A549 (cell line): ENCODE measurements around the gene EFCAB8. TPM values are rescaled to one million over a fixed set of nuclear protein-coding genes. Genes with fewer than 3 reads are reported as not detected.

Experiments
- ATAC-seq, 2 experiments: fragments of 200-7000 bp in 1 of 2; fragments of >200 bp in 1 of 2; cut with Nextera tagmentation in 1 of 2; cut with Tn5 transposase in 1 of 2; 3 replicates each; pipeline versions ENCODE4 v1.8.0 to v1.9.1; 2018 to 2020; ENCODE audit warnings: mild to moderate bottlenecking in 1 of 2, moderate library complexity in 1 of 2
- CTCF ChIA-PET: fragments of 300-600 bp; sonication (Branson Sonifier 250); formaldehyde crosslinking; extraction: SDS; loops from one replicate; lab custom pipeline; 2021; ENCODE audit warnings: antibody characterized with exemption, inconsistent platforms; lab: Yijun Ruan, JAX
- POLR2A ChIA-PET: fragments of 350-600 bp; formaldehyde crosslinking; extraction: SDS; loops from one replicate; lab custom pipeline; 2021; ENCODE audit warnings: antibody characterized with exemption, inconsistent platforms; lab: Yijun Ruan, JAX
- DNase-seq, 2 experiments: peaks; one replicate each; pipeline versions ENCODE4 v3.0.0 to v3.0.0-alpha.2; 2011 to 2016; ENCODE audit warnings: low read depth in 1 of 2, low spot score in 1 of 2
- FAIRE-seq: peaks from 2 replicates; lab custom pipeline; 2011; peaks lifted over from hg19 to GRCh38; lab: Jason Lieb, UNC
- H3K27ac ChIP-seq, 2 experiments: fragments of >200 bp; sonication (Bioruptor Twin); formaldehyde crosslinking; 3 replicates each; pipeline ENCODE4 v1.5.1; 2016 to 2017
- H3K4me1 ChIP-seq: fragments of >200 bp; sonication (Bioruptor Twin); formaldehyde crosslinking; 3 replicates; pipeline ENCODE4 v1.6.1; 2016
- H3K4me2 ChIP-seq: fragments of >200 bp; sonication (Bioruptor Twin); formaldehyde crosslinking; 3 replicates; pipeline ENCODE4 v1.6.1; 2016
- H3K4me3 ChIP-seq: fragments of >200 bp; sonication (Bioruptor Twin); formaldehyde crosslinking; 3 replicates; pipeline ENCODE4 v1.5.1; 2016
- H3K9me3 ChIP-seq: fragments of >200 bp; sonication (Bioruptor Twin); formaldehyde crosslinking; 3 replicates; pipeline ENCODE4 v1.6.1; 2016
- BCL3 ChIP-seq: fragments of >200 bp; sonication (Bioruptor Twin); formaldehyde crosslinking; IDR thresholded peaks from 3 replicates; pipeline ENCODE4 v1.6.1; 2016
- CBX8 ChIP-seq: fragments of 200-600 bp; sonication (generic); IDR thresholded peaks from 2 replicates; pipeline ENCODE4 v1.6.1; 2016
- CHD2 ChIP-seq: fragments of 150-350 bp; IDR thresholded peaks from 2 replicates; pipeline ENCODE4 v1.6.1; 2014; ENCODE audit warnings: low read length; ENCODE audit not compliant: partially characterized antibody
- EHMT2 ChIP-seq: fragments of 200-600 bp; sonication (generic); IDR thresholded peaks from 2 replicates; pipeline ENCODE4 v1.6.1; 2016; ENCODE audit warnings: antibody characterized with exemption, low read depth, mild to moderate bottlenecking, moderate library complexity
- EP300 ChIP-seq, 2 experiments: fragments of >200 bp; sonication (Bioruptor Twin); formaldehyde crosslinking; IDR thresholded peaks; 2 replicates in 1 of 2; 3 replicates in 1 of 2; pipeline ENCODE4 v1.6.1; 2016 to 2017
- FOSB ChIP-seq: fragments of 250-450 bp; sonication (Bioruptor Pico); IDR thresholded peaks from 2 replicates; pipeline ENCODE4 v1.5.0; 2020; ENCODE audit warnings: mild to moderate bottlenecking, moderate library complexity
- FOSL2 ChIP-seq, 2 experiments: fragments of 450-650 bp in 1 of 2; fragments of >200 bp in 1 of 2; sonication (Bioruptor Twin) in 1 of 2; formaldehyde crosslinking; IDR thresholded peaks; 2 replicates each; pipeline versions ENCODE4 v1.5.0 to v1.6.1; 2016 to 2020; ENCODE audit warnings: mild to moderate bottlenecking in 1 of 2, moderate library complexity in 1 of 2
- HDAC2 ChIP-seq: fragments of 200-600 bp; sonication (generic); IDR thresholded peaks from 2 replicates; pipeline ENCODE4 v1.6.1; 2016
- HEYL ChIP-seq: fragments of 250-450 bp; sonication (Bioruptor Pico); IDR thresholded peaks from 2 replicates; pipeline ENCODE4 v1.8.0; 2021; ENCODE audit warnings: mild to moderate bottlenecking, moderate library complexity
- HOXA7 ChIP-seq: fragments of 250-450 bp; sonication (Bioruptor Pico); IDR thresholded peaks from 2 replicates; pipeline ENCODE4 v1.5.0; 2020; ENCODE audit warnings: mild to moderate bottlenecking, moderate library complexity
- HOXB5 ChIP-seq: fragments of 250-450 bp; sonication (Bioruptor Pico); IDR thresholded peaks from 2 replicates; pipeline ENCODE4 v1.5.0; 2020; ENCODE audit warnings: mild to moderate bottlenecking, moderate library complexity
- JUN ChIP-seq, 2 experiments: fragments of >200 bp; sonication (Bioruptor Twin); formaldehyde crosslinking; IDR thresholded peaks; 2 replicates in 1 of 2; 3 replicates in 1 of 2; pipeline ENCODE4 v1.6.1; 2016 to 2017
- KDM5A ChIP-seq: fragments of 200-600 bp; sonication (generic); IDR thresholded peaks from 2 replicates; pipeline ENCODE4 v1.6.1; 2016; ENCODE audit warnings: antibody characterized with exemption, mild to moderate bottlenecking
- MAFK ChIP-seq: fragments of 450-650 bp; IDR thresholded peaks from 2 replicates; pipeline ENCODE4 v1.6.1; 2014; ENCODE audit not compliant: partially characterized antibody
- MAZ ChIP-seq: fragments of 150-350 bp; IDR thresholded peaks from 2 replicates; pipeline ENCODE4 v1.6.1; 2014; ENCODE audit warnings: antibody characterized with exemption, low read depth, low read length, borderline replicate concordance
- MYC ChIP-seq: IDR thresholded peaks from 2 replicates; pipeline ENCODE4 v1.6.1; 2012; ENCODE audit warnings: mild to moderate bottlenecking, inconsistent platforms, low read length, improper control_type of control experiment, borderline replicate concordance
- NPAS2 ChIP-seq: fragments of 250-450 bp; sonication (Bioruptor Pico); IDR thresholded peaks from 2 replicates; pipeline ENCODE4 v1.8.0; 2022; ENCODE audit warnings: mild to moderate bottlenecking, moderate library complexity, borderline replicate concordance
- NR3C1 ChIP-seq: fragments of >200 bp; sonication (Bioruptor Twin); formaldehyde crosslinking; IDR thresholded peaks from 3 replicates; pipeline ENCODE4 v1.6.1; 2017
- POLR2A ChIP-seq: IDR thresholded peaks from 2 replicates; pipeline ENCODE4 v1.6.1; 2012; ENCODE audit warnings: mild to moderate bottlenecking, low read length
- RAD21 ChIP-seq, 2 experiments: fragments of >200 bp in 1 of 2; sonication (Bioruptor Twin) in 1 of 2; formaldehyde crosslinking in 1 of 2; IDR thresholded peaks in 1 of 2; conservative IDR thresholded peaks in 1 of 2; 2 replicates in 1 of 2; 3 replicates in 1 of 2; pipeline ENCODE4 v1.6.1; 2012 to 2018; ENCODE audit warnings: inconsistent platforms in 1 of 2
- REST ChIP-seq: fragments of 200-600 bp; sonication (generic); IDR thresholded peaks from 2 replicates; pipeline ENCODE4 v1.6.1; 2016; ENCODE audit warnings: antibody characterized with exemption, mild to moderate bottlenecking, moderate library complexity
- RFX5 ChIP-seq: fragments of 450-650 bp; IDR thresholded peaks from 2 replicates; pipeline ENCODE4 v1.7.1; 2014; ENCODE audit warnings: antibody characterized with exemption, mild to moderate bottlenecking, moderate library complexity
- RNF2 ChIP-seq: fragments of 200-600 bp; sonication (generic); IDR thresholded peaks from 2 replicates; pipeline ENCODE4 v1.6.1; 2016; ENCODE audit warnings: low read depth, mild to moderate bottlenecking, antibody characterized with exemption, moderate library complexity, borderline replicate concordance
- TFCP2L1 ChIP-seq: fragments of 250-450 bp; sonication (Bioruptor Pico); IDR thresholded peaks from 2 replicates; pipeline ENCODE4 v1.5.0; 2021; ENCODE audit warnings: mild to moderate bottlenecking
- USF2 ChIP-seq: fragments of 450-650 bp; IDR thresholded peaks from 2 replicates; pipeline ENCODE4 v1.6.1; 2014; ENCODE audit warnings: antibody characterized with exemption
- ZFP36 ChIP-seq: fragments of 450-650 bp; IDR thresholded peaks from 2 replicates; pipeline ENCODE4 v1.6.1; 2014; ENCODE audit warnings: borderline replicate concordance; ENCODE audit not compliant: partially characterized antibody
- ZNF302 ChIP-seq: fragments of 250-450 bp; sonication (Bioruptor Pico); IDR thresholded peaks from 2 replicates; pipeline ENCODE4 v1.9.0; 2021; ENCODE audit warnings: inconsistent platforms, mild to moderate bottlenecking, moderate library complexity
- ZSCAN20 ChIP-seq: fragments of 250-450 bp; sonication (Bioruptor Pico); IDR thresholded peaks from 2 replicates; pipeline ENCODE4 v1.8.0; 2022; ENCODE audit warnings: mild to moderate bottlenecking, moderate library complexity
- WGBS: methylation state at CpG from one replicate; pipeline ENCODE4 v1.1.6; 2017; ENCODE audit errors: missing lambda C conversion rate; 5-methylcytosine and 5-hydroxymethylcytosine counted together
- polyA plus RNA-seq, 4 experiments: library from polyadenylated mRNA; depleted of rRNA in 3 of 4; stranded (reverse); fragments of >200 nt; fragmentation: RNase III in 1 of 4; extraction: RNeasy Plus Mini Kit Qiagen cat#74134 plus additional on column Dnase treatment in 1 of 4; gene quantifications; 2 replicates in 3 of 4; 3 replicates in 1 of 4; pipeline ENCODE4 v1.2.3, GENCODE V29; 2011 to 2017
- TF ChIP-seq, protein P1 (sequence below): IDR thresholded peaks from 2 replicates; pipeline ENCODE4 v1.6.1; 2012; ENCODE audit warnings: low read depth, borderline replicate concordance

The EFCAB8 gene
- polyA plus RNA-seq, 2 of the 4 experiments (the other 2 are of a cell fraction): not detected

DNA sequence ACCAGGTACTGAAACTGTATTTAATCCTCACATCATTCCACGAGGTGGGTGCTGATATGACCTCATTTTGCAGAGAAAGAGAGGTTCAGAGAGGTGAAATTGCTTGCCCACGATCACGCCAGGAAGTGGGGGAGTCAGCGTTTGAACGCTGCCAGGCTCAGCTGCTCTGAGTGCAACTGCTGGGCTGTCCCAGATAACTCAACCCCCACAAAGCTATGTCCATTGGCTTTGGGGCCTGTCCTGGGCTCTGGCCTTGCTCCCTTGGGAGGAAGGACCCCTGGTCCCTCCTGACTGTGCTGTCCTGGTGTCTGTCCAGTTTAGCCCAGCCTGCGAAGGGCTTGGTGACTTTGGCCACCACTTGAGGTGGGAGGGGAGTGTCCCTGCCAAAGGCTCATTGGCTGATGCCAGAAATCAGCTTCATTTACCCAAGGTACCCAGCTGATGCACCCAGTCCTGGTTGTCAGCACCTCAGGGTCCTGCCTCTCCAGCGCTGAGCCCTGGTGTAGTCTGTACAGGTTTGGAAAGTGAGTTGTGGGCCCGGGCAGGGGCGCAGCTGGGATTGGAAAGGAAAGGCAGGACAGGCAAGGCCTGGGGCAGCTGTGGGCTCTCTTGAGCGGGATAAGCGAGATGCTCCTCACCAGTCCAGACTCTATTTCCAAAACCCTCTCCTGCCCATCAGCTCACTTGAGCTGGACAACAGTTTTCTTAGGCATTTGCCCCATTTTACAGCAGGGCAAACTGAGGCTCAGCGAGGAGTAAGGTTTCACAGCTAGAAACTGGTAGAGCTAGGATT lies 107.1 kb downstream of the EFCAB8 start:
- POLR2A ChIA-PET: no interaction called here
- DNase-seq (no peak), FAIRE-seq (no peak), ATAC-seq (no peak)
- TF ChIP-seq USF2: no peak
- TF ChIP-seq ZSCAN20 (CRISPR knock-in tag): no peak
- no peak for TF ChIP-seq HOXB5
- TF ChIP-seq RAD21 (conservative IDR thresholded peaks at IDR 0.05 in 1 of 2, IDR thresholded peaks at IDR 0.05 in 1 of 2): no peak
- TF ChIP-seq ZNF302 (CRISPR knock-in tag): no peak
- no peak for TF ChIP-seq MYC
- no peak for TF ChIP-seq MAFK
- TF ChIP-seq RNF2: no peak
- no peak for TF ChIP-seq HEYL
- TF ChIP-seq RFX5: no peak
- TF ChIP-seq EP300 (IDR thresholded peaks at IDR 0.05): no peak
- no peak for TF ChIP-seq NPAS2
- TF ChIP-seq REST: no peak
- no peak for TF ChIP-seq KDM5A
- no peak for TF ChIP-seq HDAC2
- CTCF ChIA-PET: interaction anchor here (0.6 to 1.4 kb wide), 2 partner anchors 20 to 48 kb away, joined by 3 to 5 read pairs; no protein-coding TSS in a partner anchor
- H3K4me2 ChIP-seq: no peak overlapping the region
- H3K4me1 ChIP-seq: no peaks in the 10 kb centered on the region
- no peak overlapping the region for H3K4me3 ChIP-seq
- no peak overlapping the region for H3K27ac ChIP-seq
- H3K9me3 ChIP-seq: no peaks in the 10 kb centered on the region
- 65% methylated on average over 12 of the region's 12 CpGs for WGBS

GRCh38 chr20:32966382-32966781 lies 107.7 kb downstream of the EFCAB8 start:
- ATAC-seq (no peak), DNase-seq (no peak), FAIRE-seq (no peak)
- Histone ChIP-seq H3K9me3 (no peaks in the 10 kb centered on the region), H3K27ac (no peak overlapping the region), H3K4me3 (no peak overlapping the region), H3K4me1 (no peaks in the 10 kb centered on the region), H3K4me2 (no peak overlapping the region)
- POLR2A ChIA-PET: no interaction called here
- TF ChIP-seq FOSL2 (IDR thresholded peaks at IDR 0.05): no peak
- TF ChIP-seq FOSL2 (CRISPR knock-in tag; IDR thresholded peaks at IDR 0.05): no peak
- no peak for TF ChIP-seq MAZ
- TF ChIP-seq FOSB (CRISPR knock-in tag): no peak
- TF ChIP-seq CBX8: no peak
- no peak for TF ChIP-seq RNF2
- no peak for TF ChIP-seq HOXA7 (CRISPR knock-in tag)
- TF ChIP-seq ZFP36: no peak
- no peak for TF ChIP-seq JUN (IDR thresholded peaks at IDR 0.05)
- no peak for TF ChIP-seq NR3C1
- TF ChIP-seq TFCP2L1 (CRISPR knock-in tag): no peak
- TF ChIP-seq CHD2: no peak
- TF ChIP-seq, protein P1, sequence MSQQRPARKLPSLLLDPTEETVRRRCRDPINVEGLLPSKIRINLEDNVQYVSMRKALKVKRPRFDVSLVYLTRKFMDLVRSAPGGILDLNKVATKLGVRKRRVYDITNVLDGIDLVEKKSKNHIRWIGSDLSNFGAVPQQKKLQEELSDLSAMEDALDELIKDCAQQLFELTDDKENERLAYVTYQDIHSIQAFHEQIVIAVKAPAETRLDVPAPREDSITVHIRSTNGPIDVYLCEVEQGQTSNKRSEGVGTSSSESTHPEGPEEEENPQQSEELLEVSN: no peak
- no peak for TF ChIP-seq EHMT2
- TF ChIP-seq BCL3: no peak
- TF ChIP-seq NPAS2: no peak
- no peak for TF ChIP-seq POLR2A
- no peak for TF ChIP-seq ZSCAN20 (CRISPR knock-in tag)
- 47% methylated on average over 3 of the region's 4 CpGs for WGBS
- CTCF ChIA-PET: interaction anchor here (0.6 to 1.4 kb wide), 3 partner anchors 20 to 48 kb away, joined by 3 to 5 read pairs (median 3); no protein-coding TSS in a partner anchor
